KMS-11 (cell line): ENCODE results near the gene RTF2.

ENCODE experiments used
- H2AFZ ChIP-seq: fragments of 200-600 bp; sonication (generic); 2 replicates; pipeline ENCODE4 v1.6.1; 2016; ENCODE audit warnings: antibody characterized with exemption, mixed run types, low read depth
- H3K27ac ChIP-seq: fragments of 200-600 bp; sonication (generic); 2 replicates; pipeline ENCODE4 v1.6.1; 2016; ENCODE audit warnings: mild to moderate bottlenecking, mixed run types
- H3K27me3 ChIP-seq: fragments of 200-600 bp; sonication (generic); 2 replicates; pipeline ENCODE4 v1.6.1; 2017; ENCODE audit warnings: mild to moderate bottlenecking, low read depth, mixed run types, moderate library complexity; ENCODE audit not compliant: insufficient read depth
- H3K36me3 ChIP-seq: fragments of 200-600 bp; sonication (generic); 2 replicates; pipeline ENCODE4 v1.6.1; 2017; ENCODE audit warnings: mild to moderate bottlenecking, mixed run types; ENCODE audit not compliant: insufficient read depth
- H3K4me1 ChIP-seq: fragments of 200-600 bp; sonication (generic); 2 replicates; pipeline ENCODE4 v1.6.1; 2016; ENCODE audit warnings: mild to moderate bottlenecking, low read depth, mixed run types; ENCODE audit not compliant: poor library complexity, severe bottlenecking
- H3K4me2 ChIP-seq: fragments of 200-600 bp; sonication (generic); 2 replicates; pipeline ENCODE4 v1.7.0; 2016; ENCODE audit warnings: mild to moderate bottlenecking, mixed run types
- H3K4me3 ChIP-seq: fragments of 200-600 bp; sonication (generic); IDR thresholded peaks from 2 replicates; pipeline ENCODE4 v1.6.1; 2017; ENCODE audit warnings: low read depth, low read length, mixed read lengths; ENCODE audit not compliant: insufficient read depth
- H3K79me2 ChIP-seq: fragments of 200-600 bp; sonication (generic); 2 replicates; pipeline ENCODE4 v1.6.1; 2016; ENCODE audit warnings: low read depth, mixed run types; ENCODE audit not compliant: insufficient read depth
- H3K9ac ChIP-seq: fragments of 200-600 bp; sonication (generic); 2 replicates; pipeline ENCODE4 v1.6.1; 2016; ENCODE audit warnings: mild to moderate bottlenecking, mixed run types
- H4K20me1 ChIP-seq: fragments of 200-600 bp; sonication (generic); 2 replicates; pipeline ENCODE4 v1.6.1; 2016; ENCODE audit warnings: mild to moderate bottlenecking, mixed run types; ENCODE audit not compliant: insufficient read depth
- CTCF ChIP-seq: fragments of 200-600 bp; sonication (generic); conservative IDR thresholded peaks from 2 replicates; pipeline ENCODE4 v1.6.1; 2017; ENCODE audit warnings: low read depth, mild to moderate bottlenecking, antibody characterized with exemption, low read length, moderate library complexity, mixed read lengths

The RTF2 gene

GRCh38 chr20:56445130-56445529 is 23.3 kb upstream of the RTF2 start:
- no peak overlapping the region for H3K4me3 ChIP-seq
- H3K4me2 ChIP-seq: no peak overlapping the region
- no peaks in the 10 kb centered on the region for H4K20me1 ChIP-seq
- no peaks in the 10 kb centered on the region for H3K36me3 ChIP-seq
- no peak overlapping the region for H2AFZ ChIP-seq
- TF ChIP-seq CTCF: no peak
- peaks cover 29% of the 10 kb centered on the region for H3K4me1 ChIP-seq
- no peaks in the 10 kb centered on the region for H3K27me3 ChIP-seq
- H3K9ac ChIP-seq: no peak overlapping the region
- H3K27ac ChIP-seq: no peak overlapping the region
- no peaks in the 10 kb centered on the region for H3K79me2 ChIP-seq

GRCh38 chr20:56445540-56445939 is 22.9 kb upstream of the RTF2 start:
- Histone ChIP-seq H2AFZ (no peak overlapping the region), H3K79me2 (no peaks in the 10 kb centered on the region), H3K27ac (no peak overlapping the region), H3K36me3 (no peaks in the 10 kb centered on the region), H3K4me1 (peaks cover 25% of the 10 kb centered on the region), H3K9ac (no peak overlapping the region), H4K20me1 (no peaks in the 10 kb centered on the region), H3K4me3 (no peak overlapping the region), H3K27me3 (no peaks in the 10 kb centered on the region), H3K4me2 (no peak overlapping the region)
- no peak for TF ChIP-seq CTCF

- TF ChIP-seq CTCF: no peak
- H3K79me2 ChIP-seq: no peaks in the 10 kb centered on the region
- no peak overlapping the region for H2AFZ ChIP-seq
- H3K9ac ChIP-seq: no peak overlapping the region
- no peaks in the 10 kb centered on the region for H3K36me3 ChIP-seq
- no peak overlapping the region for H3K27ac ChIP-seq
- peaks cover 8% of the 10 kb centered on the region for H3K4me1 ChIP-seq
- no peaks in the 10 kb centered on the region for H3K27me3 ChIP-seq
- no peak overlapping the region for H3K4me2 ChIP-seq
- H4K20me1 ChIP-seq: no peaks in the 10 kb centered on the region
- no peak overlapping the region for H3K4me3 ChIP-seq
Observed at GRCh38 chr20:56447227-56447626, 21.2 kb upstream of the RTF2 start.

GRCh38 chr20:56449459-56449858 is 19.0 kb upstream of the RTF2 start:
- Histone ChIP-seq H3K9ac (no peak overlapping the region), H2AFZ (no peak overlapping the region), H3K79me2 (no peaks in the 10 kb centered on the region), H3K4me1 (no peaks in the 10 kb centered on the region), H3K4me2 (no peak overlapping the region), H3K27me3 (no peaks in the 10 kb centered on the region), H3K4me3 (no peak overlapping the region), H3K27ac (no peak overlapping the region), H3K36me3 (no peaks in the 10 kb centered on the region), H4K20me1 (no peaks in the 10 kb centered on the region)
- TF ChIP-seq CTCF: no peak
